ENCODE results near the gene CEP57L1.
A peak's percentile ranks its signal among the peaks of the same experiment; 100 is the strongest.
"Not testable (repeated sequence)": the region's sequence is repeated elsewhere in the genome, so short reads cannot be mapped to it uniquely, and the experiment has no call there.

CEP57L1 gene

DNA sequence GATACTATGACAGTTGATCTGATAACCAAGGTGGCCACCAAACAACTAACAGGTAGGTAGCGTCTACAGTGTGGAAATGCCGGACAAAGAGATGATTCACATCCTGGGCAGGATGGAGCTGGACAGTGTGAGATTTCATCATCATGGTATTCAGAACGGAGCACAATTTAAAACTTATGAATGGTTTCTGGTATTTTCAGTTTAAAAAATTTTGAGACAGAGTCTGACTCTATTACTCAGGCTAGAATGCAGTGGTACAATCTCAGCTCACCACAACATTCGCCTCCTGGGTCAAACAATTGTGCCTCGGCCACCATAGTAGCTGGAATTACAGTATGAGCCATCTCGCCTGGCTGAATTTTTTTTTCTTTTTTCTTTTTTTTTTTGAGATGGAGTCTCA, 43.8 kb downstream of the CEP57L1 start:
- DNase-seq, result peak; percentile 51
- Histone ChIP-seq H3K27me3 (replicated peaks) (no peaks in the 10 kb centered on the region), H3K36me3 (replicated peaks) (no peaks in the 10 kb centered on the region), H3K4me3 (ENCODE audit: low read depth, low read length) (no peak overlapping the region), H3K27ac (peak overlapping the region; percentile 25)
- TF ChIP-seq, protein P1, sequence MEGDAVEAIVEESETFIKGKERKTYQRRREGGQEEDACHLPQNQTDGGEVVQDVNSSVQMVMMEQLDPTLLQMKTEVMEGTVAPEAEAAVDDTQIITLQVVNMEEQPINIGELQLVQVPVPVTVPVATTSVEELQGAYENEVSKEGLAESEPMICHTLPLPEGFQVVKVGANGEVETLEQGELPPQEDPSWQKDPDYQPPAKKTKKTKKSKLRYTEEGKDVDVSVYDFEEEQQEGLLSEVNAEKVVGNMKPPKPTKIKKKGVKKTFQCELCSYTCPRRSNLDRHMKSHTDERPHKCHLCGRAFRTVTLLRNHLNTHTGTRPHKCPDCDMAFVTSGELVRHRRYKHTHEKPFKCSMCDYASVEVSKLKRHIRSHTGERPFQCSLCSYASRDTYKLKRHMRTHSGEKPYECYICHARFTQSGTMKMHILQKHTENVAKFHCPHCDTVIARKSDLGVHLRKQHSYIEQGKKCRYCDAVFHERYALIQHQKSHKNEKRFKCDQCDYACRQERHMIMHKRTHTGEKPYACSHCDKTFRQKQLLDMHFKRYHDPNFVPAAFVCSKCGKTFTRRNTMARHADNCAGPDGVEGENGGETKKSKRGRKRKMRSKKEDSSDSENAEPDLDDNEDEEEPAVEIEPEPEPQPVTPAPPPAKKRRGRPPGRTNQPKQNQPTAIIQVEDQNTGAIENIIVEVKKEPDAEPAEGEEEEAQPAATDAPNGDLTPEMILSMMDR (IDR thresholded peaks at IDR 0.05; ENCODE audit: low read depth, low read length, missing control alignments), result no peak
- in situ Hi-C loops (cut with HindIII; ENCODE audit: low pct_ligation_motif_present, low sequenced_read_pairs), result no loop called here

DNA sequence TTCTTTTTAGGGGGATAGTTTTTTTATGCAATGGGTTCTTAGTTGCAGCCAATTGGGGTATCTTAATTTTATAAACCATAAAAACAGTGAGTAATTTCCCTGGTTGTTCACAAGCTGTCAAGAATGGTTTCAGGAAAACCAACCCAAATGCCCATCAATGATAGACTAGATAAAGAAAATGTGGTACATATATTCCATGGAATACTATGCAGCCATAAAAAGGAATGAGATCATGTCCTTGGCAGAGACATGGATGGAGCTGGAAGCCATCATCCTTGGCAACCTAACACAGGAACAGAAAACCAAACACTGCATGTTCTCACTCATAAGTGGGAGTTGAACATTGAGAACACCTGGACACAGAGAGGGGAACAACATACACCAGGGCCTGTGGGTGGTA, 46.8 kb downstream of the CEP57L1 start:
- H3K4me3 ChIP-seq (ENCODE audit: low read depth, low read length); DNase-seq; H3K36me3 ChIP-seq (replicated peaks); H3K27ac ChIP-seq; in situ Hi-C loops (cut with HindIII; ENCODE audit: low pct_ligation_motif_present, low sequenced_read_pairs); H3K27me3 ChIP-seq (replicated peaks): not testable (repeated sequence)

DNA sequence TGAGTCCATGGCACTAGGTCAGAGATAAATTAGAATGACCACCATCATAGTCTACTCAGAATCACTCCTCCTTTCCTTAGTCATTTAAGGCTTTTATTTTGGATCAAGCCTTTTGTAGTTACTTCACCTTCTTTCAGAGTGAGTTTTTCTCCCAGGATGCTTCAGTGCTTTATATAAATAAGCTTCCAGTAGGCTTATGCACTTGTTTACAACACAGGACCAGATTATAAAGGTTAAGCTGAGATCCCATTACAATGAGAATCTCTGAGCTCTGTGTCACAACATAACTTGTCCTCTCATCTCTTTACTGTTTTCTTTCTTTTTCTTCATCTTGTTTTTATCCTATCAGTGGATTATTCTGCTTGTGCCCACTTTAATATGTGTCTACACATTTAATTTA, 47.9 kb downstream of the CEP57L1 start:
- Histone ChIP-seq H3K27me3 (replicated peaks) (no peaks in the 10 kb centered on the region), H3K36me3 (replicated peaks) (no peaks in the 10 kb centered on the region), H3K4me3 (ENCODE audit: low read depth, low read length) (no peak overlapping the region), H3K27ac (no peak overlapping the region)
- in situ Hi-C loops (cut with HindIII; ENCODE audit: low pct_ligation_motif_present, low sequenced_read_pairs), result no loop called here
- DNase-seq, result no peak
- TF ChIP-seq, protein P1 (IDR thresholded peaks at IDR 0.05; ENCODE audit: low read depth, low read length, missing control alignments), result no peak

DNA sequence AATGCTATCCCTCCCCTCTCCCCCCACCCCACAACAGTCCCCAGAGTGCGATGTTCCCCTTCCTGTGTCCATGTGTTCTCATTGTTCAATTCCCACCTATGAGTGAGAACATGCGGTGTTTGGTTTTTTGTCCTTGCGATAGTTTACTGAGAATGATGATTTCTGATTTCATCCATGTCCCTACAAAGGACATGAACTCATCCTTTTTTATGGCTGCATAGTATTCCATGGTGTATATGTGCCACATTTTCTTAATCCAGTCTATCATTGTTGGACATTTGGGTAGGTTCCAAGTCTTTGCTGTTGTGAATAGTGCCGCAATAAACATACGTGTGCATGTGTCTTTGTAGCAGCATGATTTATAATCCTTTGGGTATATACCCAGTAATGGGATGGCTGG, 52.9 kb downstream of the CEP57L1 start:
- H3K27me3 ChIP-seq (replicated peaks); H3K27ac ChIP-seq; in situ Hi-C loops (cut with HindIII; ENCODE audit: low pct_ligation_motif_present, low sequenced_read_pairs); H3K4me3 ChIP-seq (ENCODE audit: low read depth, low read length); H3K36me3 ChIP-seq (replicated peaks); DNase-seq: not testable (repeated sequence)

DNA sequence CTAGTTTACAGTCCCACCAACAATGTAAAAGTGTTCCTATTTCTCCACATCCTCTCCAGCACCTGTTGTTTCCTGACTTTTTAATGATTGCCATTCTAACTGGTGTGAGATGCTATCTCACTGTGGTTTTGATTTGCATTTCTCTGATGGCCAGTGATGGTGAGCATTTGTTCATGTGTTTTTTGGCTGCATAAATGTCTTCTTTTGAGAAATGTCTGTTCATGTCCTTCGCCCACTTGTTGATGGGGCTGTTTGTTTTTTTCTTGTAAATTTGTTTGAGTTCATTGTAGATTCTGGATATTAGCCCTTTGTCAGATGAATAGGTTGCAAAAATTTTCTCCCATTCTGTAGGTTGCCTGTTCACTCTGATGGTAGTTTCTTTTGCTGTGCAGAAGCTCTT, 53.4 kb downstream of the CEP57L1 start:
- DNase-seq; H3K27me3 ChIP-seq (replicated peaks); in situ Hi-C loops (cut with HindIII; ENCODE audit: low pct_ligation_motif_present, low sequenced_read_pairs); H3K4me3 ChIP-seq (ENCODE audit: low read depth, low read length); H3K27ac ChIP-seq; H3K36me3 ChIP-seq (replicated peaks): not testable (repeated sequence)

DNA sequence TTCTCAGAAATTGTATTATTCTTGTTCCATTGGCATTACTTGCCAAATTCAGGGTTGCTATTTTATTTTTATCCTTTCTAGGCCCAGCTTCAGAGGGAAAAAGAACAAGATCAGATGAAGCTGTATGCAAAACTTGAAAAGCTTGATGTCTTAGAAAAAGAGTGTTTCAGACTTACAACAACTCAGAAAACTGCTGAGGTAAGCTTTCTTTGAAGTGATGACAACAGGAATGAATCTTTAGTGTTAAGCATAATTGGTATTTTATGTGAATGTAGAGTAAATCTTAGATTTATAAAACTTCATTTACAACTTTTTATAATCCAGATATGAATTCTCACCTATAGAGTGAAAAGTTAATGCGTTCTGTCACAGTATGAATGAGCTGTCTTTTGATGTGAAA, 58.4 kb downstream of the CEP57L1 start:
- Histone ChIP-seq H3K27me3 (replicated peaks) (no peaks in the 10 kb centered on the region), H3K36me3 (replicated peaks) (no peaks in the 10 kb centered on the region), H3K4me3 (ENCODE audit: low read depth, low read length) (no peak overlapping the region), H3K27ac (no peak overlapping the region)
- TF ChIP-seq, protein P1 (IDR thresholded peaks at IDR 0.05; ENCODE audit: low read depth, low read length, missing control alignments), result no peak
- in situ Hi-C loops (cut with HindIII; ENCODE audit: low pct_ligation_motif_present, low sequenced_read_pairs), result no loop called here
- DNase-seq, result no peak

DNA sequence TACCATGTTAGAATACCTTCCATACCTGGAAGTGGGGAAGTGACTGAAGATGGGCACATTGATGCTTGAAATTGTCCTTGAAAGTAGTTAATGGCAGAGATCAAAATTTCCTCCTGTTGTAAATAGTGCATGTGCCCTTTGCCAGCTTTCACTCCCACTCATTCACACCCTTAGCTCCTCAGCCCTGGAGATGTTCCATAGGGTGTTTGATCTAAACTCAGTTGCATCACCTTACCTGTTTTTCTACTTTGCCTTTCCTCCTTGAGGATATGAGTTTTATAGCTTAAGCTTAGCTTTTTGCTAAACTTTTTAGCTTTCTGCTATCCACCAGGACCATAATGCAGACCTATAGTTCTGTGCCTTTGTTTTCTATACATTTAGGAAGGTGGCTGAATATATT, 69.0 kb downstream of the CEP57L1 start:
- TF ChIP-seq, protein P1 (IDR thresholded peaks at IDR 0.05; ENCODE audit: low read depth, low read length, missing control alignments), result no peak
- Histone ChIP-seq H3K4me3 (ENCODE audit: low read depth, low read length) (no peak overlapping the region), H3K27me3 (replicated peaks) (no peaks in the 10 kb centered on the region), H3K27ac (no peak overlapping the region), H3K36me3 (replicated peaks) (no peaks in the 10 kb centered on the region)
- no peak for DNase-seq
- in situ Hi-C loops (cut with HindIII; ENCODE audit: low pct_ligation_motif_present, low sequenced_read_pairs), result no loop called here

Measured in brain microvascular endothelial cell (primary cell).